Caco-2 (cell line): Measurements from ENCODE around the gene PLSCR1. TPM values are rescaled to one million over a fixed set of nuclear protein-coding genes. Genes with fewer than 3 reads are reported as not detected.

Experiments used
- BruUV-seq: library from RNA; stranded (reverse); fragments of 400-500 nt; replicated peaks from 2 replicates; lab custom pipeline; 2021; lab: Mats Ljungman, UMichigan
- CTCF ChIA-PET: fragments of 300-600 bp; sonication (Branson Sonifier 250); formaldehyde crosslinking; loops from one replicate; lab custom pipeline; 2022; ENCODE audit warnings: antibody characterized with exemption; lab: Charles Lee
- POLR2A ChIA-PET: fragments of 300-600 bp; sonication (Branson Sonifier 250); formaldehyde crosslinking; loops from one replicate; lab custom pipeline; 2022; ENCODE audit warnings: antibody characterized with exemption; lab: Charles Lee
- DNase-seq, 2 experiments: peaks; one replicate each; pipeline versions ENCODE4 v3.0.0 to v3.0.0-alpha.2; 2020 to 2022
- H3K27me3 ChIP-seq: replicated peaks from 2 replicates; pipeline ENCODE4 v1.6.0; 2011; ENCODE audit warnings: low read length; ENCODE audit not compliant: control insufficient read depth, insufficient read depth
- H3K36me3 ChIP-seq: 2 replicates; pipeline ENCODE4 v1.5.1; 2011; ENCODE audit warnings: low read length; ENCODE audit not compliant: control insufficient read depth, insufficient read depth
- H3K4me1 ChIP-seq: fragments of 250-450 bp; sonication (Bioruptor Pico); 2 replicates; pipeline ENCODE4 v1.5.1; 2020; ENCODE audit warnings: mild to moderate bottlenecking
- H3K4me3 ChIP-seq: 2 replicates; pipeline ENCODE4 v1.5.1; 2011; ENCODE audit warnings: low read depth, mild to moderate bottlenecking, control low read depth, low read length
- H3K9me3 ChIP-seq: fragments of 250-450 bp; sonication (Bioruptor Pico); 2 replicates; pipeline ENCODE4 v1.5.1; 2020; ENCODE audit warnings: mild to moderate bottlenecking, moderate library complexity
- H3K27ac Mint-ChIP-seq: one replicate; pipeline ENCODE4 v1.8.0; 2022; ENCODE audit warnings: mixed read lengths; ENCODE audit not compliant: unreplicated experiment
- H3K27me3 Mint-ChIP-seq: one replicate; pipeline ENCODE4 v1.8.0; 2022; ENCODE audit warnings: mixed read lengths; ENCODE audit not compliant: insufficient read depth, unreplicated experiment
- H3K36me3 Mint-ChIP-seq: one replicate; pipeline ENCODE4 v1.8.0; 2022; ENCODE audit warnings: mild to moderate bottlenecking, mixed read lengths; ENCODE audit not compliant: insufficient read depth, unreplicated experiment
- H3K4me1 Mint-ChIP-seq: one replicate; pipeline ENCODE4 v1.8.0; 2022; ENCODE audit warnings: low read depth, mixed read lengths; ENCODE audit not compliant: unreplicated experiment
- H3K4me3 Mint-ChIP-seq: one replicate; pipeline ENCODE4 v1.8.0; 2022; ENCODE audit warnings: mild to moderate bottlenecking, moderate library complexity, mixed read lengths; ENCODE audit not compliant: unreplicated experiment
- H3K9me3 Mint-ChIP-seq: one replicate; pipeline ENCODE4 v1.8.0; 2022; ENCODE audit warnings: mixed read lengths; ENCODE audit not compliant: unreplicated experiment
- CTCF ChIP-seq, 2 experiments: fragments of 200-600 bp in 1 of 2; IDR thresholded peaks; 1 replicate in 1 of 2; 2 replicates in 1 of 2; pipeline versions ENCODE4 v1.5.1 to v1.8.0; 2011 to 2022; ENCODE audit warnings: antibody characterized with exemption in 1 of 2, control low read depth in 1 of 2, inconsistent platforms in 1 of 2, low read depth in 1 of 2, low read length in 1 of 2, mild to moderate bottlenecking in 1 of 2, moderate library complexity in 1 of 2; ENCODE audit not compliant: insufficient read depth in 1 of 2, severe bottlenecking in 1 of 2, unreplicated experiment in 1 of 2
- intact Hi-C: fragments of 100-400 bp; cut with micrococcal nuclease; formaldehyde crosslinking; loops from one replicate; pipeline ENCODE4 v1.10.0; 2022; ENCODE audit not compliant: unreplicated experiment
- total RNA-seq: library from RNA; stranded (reverse); gene quantifications from 2 replicates; pipeline ENCODE4 v1.2.3, GENCODE V29; 2022

PLSCR1 gene
- total RNA-seq, 1 experiment from 2014 or later, result 116 TPM

- TF ChIP-seq CTCF (IDR thresholded peaks at IDR 0.05; ENCODE audit: insufficient read depth in 1 of 2, low read depth in 1 of 2, low read length in 1 of 2, severe bottlenecking in 1 of 2, unreplicated experiment in 1 of 2), result no peak
- CTCF ChIA-PET, result no interaction called here
- intact Hi-C loops, result no loop called here
Measured at GRCh38 chr3:146561879-146562278, 17.5 kb upstream of the PLSCR1 start.

GRCh38 chr3:146561463-146561862 is 17.1 kb upstream of the PLSCR1 start:
- H3K9me3 ChIP-seq, result no peaks in the 10 kb centered on the region; the same call in 1 of the 2 replicates
- H3K9me3 Mint-ChIP-seq, result no peaks in the 10 kb centered on the region
- no peaks in the 10 kb centered on the region for H3K4me1 Mint-ChIP-seq
- DNase-seq, result no peak
- H3K36me3 Mint-ChIP-seq, result no peaks in the 10 kb centered on the region
- no peaks in the 10 kb centered on the region for H3K27me3 ChIP-seq
- BruUV-seq, result no TSS peak
- H3K36me3 ChIP-seq, result no peaks in the 10 kb centered on the region
- H3K27ac Mint-ChIP-seq, result no peak overlapping the region
- CTCF ChIA-PET, result no interaction called here
- no peak overlapping the region for H3K4me3 ChIP-seq
- POLR2A ChIA-PET, result no interaction called here
- H3K4me3 Mint-ChIP-seq, result no peak overlapping the region
- no peak for TF ChIP-seq CTCF (IDR thresholded peaks at IDR 0.05; ENCODE audit: insufficient read depth in 1 of 2, low read depth in 1 of 2, low read length in 1 of 2, severe bottlenecking in 1 of 2, unreplicated experiment in 1 of 2)
- H3K4me1 ChIP-seq, result no peaks in the 10 kb centered on the region
- intact Hi-C loops, result no loop called here
- H3K27me3 Mint-ChIP-seq, result no peaks in the 10 kb centered on the region

More at GRCh38 chr3:146561879-146562278, 17.5 kb upstream of the PLSCR1 start:
- DNase-seq, result no peak
- no TSS peak for BruUV-seq
- Histone ChIP-seq H3K36me3 (no peaks in the 10 kb centered on the region), H3K9me3 (no peaks in the 10 kb centered on the region; the same call in 1 of the 2 replicates), H3K4me1 (no peaks in the 10 kb centered on the region), H3K27me3 (no peaks in the 10 kb centered on the region), H3K4me3 (no peak overlapping the region)
- H3K27ac Mint-ChIP-seq, result no peak overlapping the region
- no peak overlapping the region for H3K4me3 Mint-ChIP-seq
- H3K27me3 Mint-ChIP-seq, result no peaks in the 10 kb centered on the region
- POLR2A ChIA-PET, result no interaction called here
- no peaks in the 10 kb centered on the region for H3K9me3 Mint-ChIP-seq
- H3K36me3 Mint-ChIP-seq, result no peaks in the 10 kb centered on the region
- no peaks in the 10 kb centered on the region for H3K4me1 Mint-ChIP-seq

GRCh38 chr3:146560678-146561077 is 16.3 kb upstream of the PLSCR1 start:
- Histone ChIP-seq H3K4me1 (no peaks in the 10 kb centered on the region), H3K27me3 (no peaks in the 10 kb centered on the region), H3K9me3 (no peaks in the 10 kb centered on the region; the same call in 1 of the 2 replicates), H3K4me3 (no peak overlapping the region), H3K36me3 (no peaks in the 10 kb centered on the region)
- no peak overlapping the region for H3K27ac Mint-ChIP-seq
- H3K36me3 Mint-ChIP-seq, result no peaks in the 10 kb centered on the region
- TF ChIP-seq CTCF (IDR thresholded peaks at IDR 0.05; ENCODE audit: insufficient read depth in 1 of 2, low read depth in 1 of 2, low read length in 1 of 2, severe bottlenecking in 1 of 2, unreplicated experiment in 1 of 2), result no peak
- no peak overlapping the region for H3K4me3 Mint-ChIP-seq
- H3K27me3 Mint-ChIP-seq, result no peaks in the 10 kb centered on the region
- no peak for DNase-seq
- POLR2A ChIA-PET, result no interaction called here
- intact Hi-C loops, result no loop called here
- CTCF ChIA-PET, result no interaction called here
- H3K4me1 Mint-ChIP-seq, result no peaks in the 10 kb centered on the region
- BruUV-seq, result no TSS peak
- H3K9me3 Mint-ChIP-seq, result no peaks in the 10 kb centered on the region
